ENCODE data around the gene TAS2R9.

Gene TAS2R9

GRCh38 chr12:10824957-10825356 is 15.0 kb upstream of the TAS2R9 start:
- ATAC-seq (ENCODE audit: insufficient read depth, low read depth) (no peak), DNase-seq (no peak)
- no peak overlapping the region for H2AFZ ChIP-seq (ENCODE audit: low read depth, low read length)
- no peak overlapping the region for H3K9ac ChIP-seq (ENCODE audit: low read depth, low read length)
- H3K4me3 ChIP-seq (ENCODE audit: low read depth in 1 of 2, low read length in 2 of 2) = no peak overlapping the region
- no peaks in the 10 kb centered on the region for H4K20me1 ChIP-seq (ENCODE audit: insufficient read depth, low read length)
- H3K27me3 ChIP-seq (ENCODE audit: insufficient read depth, low read length, poor library complexity) = no peaks in the 10 kb centered on the region
- no peaks in the 10 kb centered on the region for H3K4me1 ChIP-seq (ENCODE audit: insufficient read depth, low read length)
- H3K4me2 ChIP-seq (ENCODE audit: insufficient read depth, low read length) = no peak overlapping the region
- no peak for TF ChIP-seq EZH2 (IDR thresholded peaks at IDR 0.05; ENCODE audit: borderline replicate concordance, low read depth, low read length, severe bottlenecking)
- no peak for TF ChIP-seq CTCF (IDR thresholded peaks at IDR 0.05; ENCODE audit: borderline replicate concordance, extremely low read depth, low read length, poor library complexity, severe bottlenecking)
- H3K79me2 ChIP-seq (ENCODE audit: insufficient read depth, low read length) = no peaks in the 10 kb centered on the region
- H3K9me3 ChIP-seq (ENCODE audit: insufficient read depth, low read length, severe bottlenecking) = no peaks in the 10 kb centered on the region
- no peaks in the 10 kb centered on the region for H3K36me3 ChIP-seq (ENCODE audit: insufficient read depth, low read length)
- H3K27ac ChIP-seq (ENCODE audit: low read length) = no peak overlapping the region

GRCh38 chr12:10811883-10812536 is 2.0 kb upstream of the TAS2R9 start:
- TF ChIP-seq EZH2 (IDR thresholded peaks at IDR 0.05; ENCODE audit: borderline replicate concordance, low read depth, low read length, severe bottlenecking) (no peak), CTCF (IDR thresholded peaks at IDR 0.05; ENCODE audit: borderline replicate concordance, extremely low read depth, low read length, poor library complexity, severe bottlenecking) (no peak)
- no peak overlapping the region for H3K4me3 ChIP-seq (ENCODE audit: low read depth in 1 of 2, low read length in 2 of 2)
- no peak for ATAC-seq (ENCODE audit: insufficient read depth, low read depth)

GRCh38 chr12:10807186-10807585 is 2.8 kb downstream of the TAS2R9 start, which contains the start of gene TAS2R8:
TAS2R8 (minus strand) TSS chr12:10807286; CDS start chr12:10806980, 306 bp downstream.
- H3K27me3 ChIP-seq (ENCODE audit: insufficient read depth, low read length, poor library complexity) = peaks cover 5% of the 10 kb centered on the region
- ATAC-seq (ENCODE audit: insufficient read depth, low read depth) (no peak), DNase-seq (no peak)

More at GRCh38 chr12:10811883-10812536, 2.0 kb upstream of the TAS2R9 start:
- Histone ChIP-seq H2AFZ (ENCODE audit: low read depth, low read length) (no peak overlapping the region), H3K4me2 (ENCODE audit: insufficient read depth, low read length) (no peak overlapping the region), H3K27ac (ENCODE audit: low read length) (no peak overlapping the region), H3K9me3 (ENCODE audit: insufficient read depth, low read length, severe bottlenecking) (peaks cover 3% of the 10 kb centered on the region), H3K4me1 (ENCODE audit: insufficient read depth, low read length) (no peaks in the 10 kb centered on the region), H3K27me3 (ENCODE audit: insufficient read depth, low read length, poor library complexity) (peaks cover 5% of the 10 kb centered on the region), H3K79me2 (ENCODE audit: insufficient read depth, low read length) (no peaks in the 10 kb centered on the region), H3K9ac (ENCODE audit: low read depth, low read length) (no peak overlapping the region), H4K20me1 (ENCODE audit: insufficient read depth, low read length) (no peaks in the 10 kb centered on the region), H3K36me3 (ENCODE audit: insufficient read depth, low read length) (no peaks in the 10 kb centered on the region)
- DNase-seq = no peak

More at GRCh38 chr12:10807186-10807585, 2.8 kb downstream of the TAS2R9 start, which contains the start of gene TAS2R8:
- no peak within 1 kb of the TSS for H3K4me2 ChIP-seq (ENCODE audit: insufficient read depth, low read length)
- H3K4me3 ChIP-seq (ENCODE audit: low read depth in 1 of 2, low read length in 2 of 2) = no peak within 1 kb of the TSS
- H3K4me1 ChIP-seq (ENCODE audit: insufficient read depth, low read length) = no peaks in the 10 kb centered on the region
- no peak within 1 kb of the TSS for H3K27ac ChIP-seq (ENCODE audit: low read length)
- H3K36me3 ChIP-seq (ENCODE audit: insufficient read depth, low read length) = no peaks in the 10 kb centered on the region
- H4K20me1 ChIP-seq (ENCODE audit: insufficient read depth, low read length) = no peaks in the 10 kb centered on the region
- H3K9ac ChIP-seq (ENCODE audit: low read depth, low read length) = no peak within 1 kb of the TSS
- TF ChIP-seq EZH2 (IDR thresholded peaks at IDR 0.05; ENCODE audit: borderline replicate concordance, low read depth, low read length, severe bottlenecking) (no peak), CTCF (IDR thresholded peaks at IDR 0.05; ENCODE audit: borderline replicate concordance, extremely low read depth, low read length, poor library complexity, severe bottlenecking) (no peak)
- H2AFZ ChIP-seq (ENCODE audit: low read depth, low read length) = no peak within 1 kb of the TSS
- H3K9me3 ChIP-seq (ENCODE audit: insufficient read depth, low read length, severe bottlenecking) = no peaks in the 10 kb centered on the region
- H3K79me2 ChIP-seq (ENCODE audit: insufficient read depth, low read length) = no peaks in the 10 kb centered on the region
